GM19395 (cell line): ENCODE measurements around the gene CCDC68.
"Not testable (repeated sequence)": the region's sequence is repeated elsewhere in the genome, so short reads cannot be mapped to it uniquely, and the experiment has no call there.

Experiments used
- ATAC-seq: cut with Tn5 transposase; IDR thresholded peaks from one replicate; pipeline ENCODE4 v1.9.1; 2021; ENCODE audit warnings: mild to moderate bottlenecking, moderate library complexity; ENCODE audit not compliant: unreplicated experiment

CCDC68 gene

DNA sequence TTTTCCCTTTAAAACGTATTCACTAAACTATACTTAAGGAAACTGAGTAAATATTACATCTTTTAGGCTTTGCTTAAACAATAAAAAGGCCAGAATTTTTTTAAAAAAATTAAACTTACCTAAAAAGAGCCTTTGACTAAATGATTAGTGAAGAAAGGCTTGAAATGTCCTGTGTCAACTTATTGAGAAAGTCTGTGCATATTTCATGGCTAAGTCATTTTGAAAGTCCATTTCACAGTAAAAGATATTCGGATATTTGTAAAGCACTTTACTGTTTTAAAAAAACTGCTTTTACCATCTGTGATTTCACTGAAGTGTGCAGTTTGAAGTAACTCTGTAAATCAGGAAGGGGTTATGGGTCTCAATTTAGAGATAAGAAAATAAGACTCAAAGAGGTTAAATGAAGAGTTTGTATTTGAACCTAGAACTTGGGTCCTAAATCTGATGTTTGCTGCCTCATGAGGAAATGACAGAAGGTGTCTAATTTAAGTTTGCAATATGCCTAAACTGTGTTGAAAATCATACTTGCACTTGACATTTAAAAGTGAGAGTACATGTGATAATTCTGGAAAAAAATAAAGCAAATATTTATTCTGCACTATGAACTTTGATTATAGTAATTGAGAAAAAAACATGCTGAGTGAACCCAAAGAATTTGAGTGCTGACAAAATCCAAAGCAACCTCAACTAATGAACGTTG is 80.5 kb downstream of the CCDC68 start:
- ATAC-seq: no peak

DNA sequence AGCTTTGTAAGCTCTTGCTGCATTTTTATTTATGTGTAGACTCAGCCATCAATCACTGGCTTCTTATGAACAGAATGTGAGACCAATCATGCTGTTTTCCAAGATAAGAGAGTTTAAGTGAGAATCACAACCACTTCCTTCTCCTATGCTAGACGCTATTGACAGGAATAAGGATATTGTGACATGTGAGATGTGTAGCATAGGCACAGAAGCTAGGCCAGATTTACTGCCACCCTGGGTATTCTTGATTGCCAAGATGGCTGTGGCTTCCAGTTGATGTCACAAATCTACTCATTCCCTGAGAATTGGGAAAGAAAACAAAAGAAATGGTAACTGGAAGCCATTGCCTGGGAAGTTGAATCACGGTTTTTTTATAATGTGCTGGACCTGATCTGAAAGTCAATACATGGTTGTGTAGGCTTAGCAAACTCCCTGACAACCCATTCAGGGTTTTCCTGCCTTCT is 81.1 kb downstream of the CCDC68 start:
- ATAC-seq: no peak

DNA sequence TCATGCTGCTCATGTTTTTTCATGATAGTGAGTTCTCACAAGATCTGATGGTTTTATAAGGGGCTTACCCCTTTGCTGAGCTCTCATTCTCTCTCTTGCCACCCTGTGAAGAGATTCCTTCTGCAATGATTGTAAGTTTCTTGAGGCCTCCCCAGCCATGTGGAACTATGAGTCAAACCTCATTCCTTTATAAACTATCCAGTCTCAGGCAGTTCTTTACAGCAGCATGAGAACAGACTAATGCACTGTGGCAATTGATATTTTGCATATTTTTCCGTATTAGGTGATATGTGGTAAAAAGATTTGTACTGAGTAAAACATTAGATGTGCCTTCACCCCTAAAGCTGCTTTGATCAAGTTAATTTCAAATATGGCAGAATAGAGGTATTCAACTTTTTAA is 82.2 kb downstream of the CCDC68 start:
- no peak for ATAC-seq

DNA sequence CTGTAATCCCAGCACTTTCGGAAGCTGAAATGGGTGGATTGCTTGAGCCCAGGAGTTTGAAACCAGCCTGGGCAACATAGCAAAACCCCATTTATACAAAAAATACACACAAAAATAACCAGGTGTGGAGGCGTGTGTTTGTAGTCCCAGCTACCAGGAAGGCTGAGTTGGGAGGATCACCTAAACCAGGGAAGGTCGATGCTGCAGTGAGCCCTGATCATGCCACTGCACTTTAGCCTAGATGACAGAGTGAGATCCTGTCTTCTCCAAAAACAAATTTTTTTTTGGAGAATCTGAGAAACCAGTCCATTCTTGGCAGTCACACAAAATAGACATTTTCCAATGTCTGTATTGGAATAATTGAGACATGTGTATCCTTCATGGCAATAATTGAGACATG is 84.2 kb downstream of the CCDC68 start:
- no peak for ATAC-seq

DNA sequence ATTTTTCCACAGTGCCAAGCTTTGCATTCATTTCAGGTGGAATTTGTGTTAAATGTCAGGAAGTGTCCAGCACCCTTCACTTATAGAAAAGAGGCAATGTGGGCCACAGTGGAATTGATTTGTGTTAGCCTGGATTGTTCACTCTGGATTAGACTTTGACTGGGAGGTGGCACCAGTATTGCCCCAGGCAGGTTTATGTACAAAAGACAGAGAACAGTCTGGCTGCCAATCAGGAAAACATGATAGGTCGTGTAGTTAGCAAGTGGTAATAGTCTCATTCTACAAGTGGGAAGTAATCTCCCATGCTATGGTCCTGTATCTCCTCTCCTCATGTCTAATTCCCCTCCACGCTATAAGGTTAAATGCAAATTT is 85.4 kb downstream of the CCDC68 start:
- no peak for ATAC-seq

DNA sequence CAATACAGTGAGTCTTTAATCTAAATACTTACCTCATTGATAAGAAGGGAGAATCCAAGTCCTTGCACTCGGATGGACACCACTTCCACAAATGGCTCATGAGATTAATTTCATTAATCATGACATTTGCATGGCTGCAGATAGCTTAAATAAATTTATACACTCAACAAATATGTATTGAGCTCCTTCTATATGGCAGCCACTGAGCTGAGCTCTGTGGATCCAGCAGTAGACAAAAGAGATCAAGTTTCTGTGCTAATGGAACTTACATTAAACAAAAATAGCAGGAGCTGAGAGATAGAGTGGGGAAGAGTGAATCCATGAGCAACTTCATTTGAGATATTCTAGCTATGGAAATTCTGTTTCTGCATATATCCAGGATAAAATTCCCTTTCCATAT is 86.6 kb downstream of the CCDC68 start:
- no peak for ATAC-seq

DNA sequence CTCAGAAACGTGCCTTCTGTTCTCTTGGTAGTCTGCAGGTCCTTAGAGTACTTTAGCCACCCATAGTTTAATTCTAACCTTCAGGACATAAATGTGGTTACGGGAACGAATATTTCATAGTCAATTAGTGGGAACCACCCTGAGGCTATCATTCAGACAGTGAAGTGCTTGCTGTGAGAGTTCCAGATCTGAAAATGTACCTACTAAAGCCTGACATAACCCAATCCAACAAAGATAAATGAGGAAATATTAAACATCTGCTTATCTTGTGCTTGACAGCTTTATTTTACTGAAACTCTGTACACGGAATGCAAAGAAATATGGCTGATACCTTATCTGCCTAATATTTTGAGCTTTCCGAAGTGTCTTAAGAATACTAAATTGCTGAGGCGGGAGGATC is 88.0 kb downstream of the CCDC68 start:
- no peak for ATAC-seq

DNA sequence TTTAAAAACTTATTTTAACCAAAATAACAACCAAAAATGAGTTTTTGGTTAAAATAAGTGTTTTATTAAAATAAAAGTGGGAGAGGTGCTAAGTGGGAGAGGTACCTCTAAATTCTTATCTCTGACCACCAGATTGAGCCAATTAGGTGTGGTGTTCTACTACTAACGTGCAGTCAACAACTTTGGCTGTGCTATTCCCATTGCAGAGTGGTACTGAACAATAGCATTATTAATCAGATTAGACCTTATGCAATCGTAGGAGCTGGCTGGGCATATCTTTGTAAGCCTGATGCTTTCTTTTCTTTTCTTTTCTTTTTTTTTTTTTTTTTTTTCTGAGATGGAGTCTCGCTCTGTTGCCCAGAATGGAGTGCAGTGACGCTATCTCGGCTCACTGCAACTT is 92.1 kb downstream of the CCDC68 start:
- ATAC-seq: no peak

DNA sequence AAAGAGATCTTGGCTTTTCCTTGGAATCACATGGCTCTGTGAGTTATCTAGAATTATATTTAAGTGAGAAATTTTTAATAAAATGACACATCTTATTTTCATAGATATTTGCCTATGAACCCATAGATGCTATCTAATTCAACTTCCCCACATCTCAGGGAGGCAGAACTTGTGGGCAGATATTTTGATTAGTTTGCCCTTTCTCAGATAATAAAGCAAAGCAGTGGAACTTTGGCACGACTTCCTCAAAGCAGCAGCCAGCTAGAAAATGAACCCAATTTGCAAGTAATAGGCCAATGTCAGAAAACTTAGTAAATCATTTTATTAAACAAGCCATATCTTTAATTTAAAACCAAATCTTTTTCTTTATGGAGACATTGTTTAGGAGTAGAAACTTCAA is 98.3 kb downstream of the CCDC68 start:
- ATAC-seq: no peak

DNA sequence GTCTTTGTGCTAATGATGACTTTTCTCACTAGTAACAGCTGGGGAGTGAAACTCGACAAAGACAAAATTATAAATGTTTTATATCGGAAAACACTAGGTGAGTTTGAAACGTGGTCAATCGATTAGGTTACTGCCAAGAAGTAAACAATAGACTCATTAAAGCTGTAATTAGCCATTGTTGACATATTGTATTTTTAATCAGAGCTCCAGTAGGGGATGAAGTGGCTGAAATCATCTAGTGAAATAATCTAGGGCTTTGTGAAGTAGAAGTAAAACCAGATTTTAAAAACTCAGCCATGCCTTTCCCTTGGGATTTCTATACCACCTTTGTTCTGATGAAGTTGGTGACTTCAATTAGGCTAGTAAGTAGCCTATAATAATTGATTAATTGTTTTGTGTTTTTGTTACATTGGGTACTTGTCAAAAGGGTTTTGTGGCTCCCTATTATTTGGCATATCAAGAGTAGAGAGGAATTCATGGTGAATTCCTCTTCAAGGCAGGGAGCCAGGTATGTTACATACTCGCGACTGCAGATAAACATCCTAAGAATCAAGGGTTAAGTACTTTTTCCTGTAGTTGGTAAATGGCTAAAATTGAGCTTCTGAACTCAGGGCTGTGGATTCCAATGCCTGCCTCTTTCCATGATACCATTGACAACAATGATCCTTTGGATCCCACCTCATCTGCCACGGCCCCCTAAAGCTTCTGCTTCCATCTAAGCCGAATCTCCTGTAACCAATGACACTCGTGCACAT is 99.4 kb downstream of the CCDC68 start:
- ATAC-seq: no peak

DNA sequence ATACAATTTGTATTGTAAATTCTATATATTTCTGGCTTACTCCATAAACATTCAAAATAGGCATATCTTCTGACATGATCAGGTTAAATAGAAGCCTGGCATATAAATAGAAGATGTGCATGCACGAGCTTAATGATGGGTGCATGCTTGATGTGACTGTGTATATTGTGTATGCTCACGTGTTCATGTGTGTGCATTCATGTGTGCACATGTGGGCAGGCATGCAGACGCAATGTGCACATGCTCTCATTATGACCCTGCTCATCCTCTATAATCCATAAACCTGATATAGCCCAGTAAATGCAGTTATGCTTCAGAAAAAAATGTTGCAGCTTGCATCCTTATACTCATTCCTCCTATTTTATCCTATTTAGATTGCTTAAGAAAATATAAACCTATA is 101.8 kb downstream of the CCDC68 start:
- no peak for ATAC-seq

DNA sequence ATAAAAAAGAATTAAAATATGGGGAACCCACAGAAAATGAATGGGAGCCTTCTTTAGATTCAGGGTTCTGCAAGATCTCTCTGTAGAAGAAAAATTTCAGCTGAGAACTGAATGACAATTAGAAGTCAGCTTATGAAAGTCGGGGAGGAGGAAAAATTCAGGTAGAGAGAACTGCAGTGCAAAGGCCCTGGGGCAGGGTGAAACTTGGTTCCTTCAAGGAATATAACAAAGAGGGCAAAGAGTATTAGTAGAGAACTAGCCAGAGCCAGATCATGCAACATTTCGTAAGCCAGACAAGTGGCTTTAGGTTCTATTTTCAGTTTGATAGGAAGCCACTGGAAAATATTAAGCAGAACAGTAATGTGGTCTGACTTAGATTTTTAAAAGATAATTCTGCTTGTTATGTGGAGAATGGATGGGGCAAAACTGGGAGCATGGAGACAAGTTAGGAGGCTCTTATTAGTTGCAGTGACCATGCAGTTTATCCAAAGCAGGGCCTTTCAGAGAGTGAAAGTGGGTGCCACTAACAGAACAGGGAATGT is 103.1 kb downstream of the CCDC68 start:
- ATAC-seq: no peak

DNA sequence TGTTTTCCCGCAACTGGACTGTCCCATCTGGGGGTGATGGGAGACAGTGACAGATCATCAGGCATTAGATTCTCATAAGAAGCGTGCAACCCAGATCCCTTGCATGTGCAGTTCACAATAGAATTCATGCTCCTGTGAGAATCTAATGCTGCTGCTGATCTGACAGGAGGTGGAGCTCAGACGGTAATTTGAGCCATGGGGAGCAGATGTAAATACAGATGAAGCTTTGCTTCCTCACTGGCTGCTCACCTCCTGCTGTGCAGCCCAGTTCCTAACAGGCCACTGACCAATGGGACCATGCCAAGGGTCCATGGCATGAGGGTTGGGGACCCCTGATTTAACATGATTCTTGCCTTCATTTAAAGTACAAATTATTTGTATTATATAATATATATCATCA is 104.2 kb downstream of the CCDC68 start:
- ATAC-seq: not testable (repeated sequence)

DNA sequence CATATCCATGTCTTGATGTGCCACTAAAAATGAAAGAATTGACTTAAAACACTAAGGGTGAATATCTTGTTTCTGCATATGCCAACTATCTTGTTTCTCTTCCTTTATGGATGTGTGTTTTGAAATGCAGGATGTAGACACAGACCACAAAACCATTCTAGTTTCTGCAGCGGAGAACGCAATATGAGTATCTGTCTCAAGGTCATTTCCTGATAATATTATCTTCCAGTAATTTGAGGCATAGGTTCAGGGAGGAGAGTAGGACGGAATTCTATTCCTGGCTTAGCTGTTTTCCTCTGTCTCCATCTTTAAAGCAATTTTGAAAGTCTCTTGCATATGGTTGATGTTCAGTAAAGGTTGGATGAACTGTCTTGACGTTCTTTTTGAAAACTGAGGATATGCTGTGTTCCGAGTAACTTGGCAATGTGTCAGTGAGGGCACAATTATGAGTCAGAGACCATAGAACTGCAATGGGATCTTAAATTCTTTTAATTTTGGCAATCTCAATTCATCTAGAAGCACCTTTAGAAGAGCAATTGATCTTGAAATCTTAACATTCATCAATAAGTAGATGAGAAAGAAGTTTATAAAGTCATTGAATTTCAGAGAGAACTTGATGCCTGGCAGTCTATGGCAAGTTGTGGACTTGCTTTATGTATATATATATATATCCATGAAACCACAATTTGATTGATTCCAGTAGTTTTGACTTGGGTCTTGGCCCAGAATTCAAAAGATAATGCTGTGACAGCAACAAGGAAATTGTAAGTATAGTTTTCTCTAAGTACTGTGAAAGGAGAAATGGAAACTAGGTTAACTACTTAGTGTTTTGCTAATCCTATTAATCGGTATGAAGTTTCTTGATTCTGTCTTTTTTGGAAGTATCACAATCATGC is 106.2 kb downstream of the CCDC68 start:
- no peak for ATAC-seq
